Cardiac ventricle fibroblast (primary cell): ENCODE results near the gene TRAPPC4. TPM values are rescaled to one million over a fixed set of nuclear protein-coding genes. Genes with fewer than 3 reads are reported as not detected.

ENCODE experiments used
- total RNA-seq: library from RNA; depleted of rRNA; stranded (reverse); fragments of >200 nt; gene quantifications from 2 replicates; pipeline ENCODE4 v1.2.3, GENCODE V29; 2015

The TRAPPC4 gene
- total RNA-seq = 76.9 and 85.3 TPM in 2 replicates

GRCh38 chr11:119018074-119018938 is at the start of gene TRAPPC4, which contains the start of gene RPS25:
TSS of gene TRAPPC4 (plus strand) at chr11:119018766. CDS start at chr11:119018796, 30 bp downstream.
TSS of gene RPS25 (minus strand) at chr11:119018343. CDS start at chr11:119018284, 59 bp downstream.

GRCh38 chr11:118971646-118972045 is 46.9 kb upstream of the TRAPPC4 start, which contains the start of gene FOXR1:
TSS of gene FOXR1 (plus strand) at chr11:118971761. CDS start at chr11:118971932, 171 bp downstream.

GRCh38 chr11:118997627-118998387 is 20.8 kb upstream of the TRAPPC4 start, which contains the start of gene CENATAC:
TSS of gene CENATAC (plus strand) at chr11:118998138. CDS start at chr11:118998198, 60 bp downstream.

GRCh38 chr11:119030329-119031047 is 11.9 kb downstream of the TRAPPC4 start, which contains the start of gene SLC37A4:
TSS of gene SLC37A4 (minus strand) at chr11:119030877.

GRCh38 chr11:119057000-119057769 is 38.6 kb downstream of the TRAPPC4 start, which contains the start of gene HYOU1:
TSS of gene HYOU1 (minus strand) at chr11:119057205. CDS start at chr11:119056160, 1,045 bp downstream.

GRCh38 chr11:119067371-119068222 is 49.0 kb downstream of the TRAPPC4 start, which contains the start of gene VPS11:
TSS of gene VPS11 (plus strand) at chr11:119067818. CDS start at chr11:119067824, 6 bp downstream.

Other genes starting within 250 kb of the TRAPPC4 start
- 71.2 and 82.4 TPM in 2 replicates for gene DDX6, start 227.6 kb upstream of the TRAPPC4 start, total RNA-seq
- gene CXCR5, start 134.9 kb upstream of the TRAPPC4 start, total RNA-seq = not detected in 2 replicates
- gene BCL9L, start 92.8 kb upstream of the TRAPPC4 start, total RNA-seq = 41.5 and 57.4 TPM in 2 replicates
- not detected in 2 replicates for gene UPK2, start 62.5 kb upstream of the TRAPPC4 start, total RNA-seq
- not detected in 2 replicates for gene FOXR1, start 47.0 kb upstream of the TRAPPC4 start, total RNA-seq
- gene CENATAC, start 20.6 kb upstream of the TRAPPC4 start, total RNA-seq = 5.7 and 16.8 TPM in 2 replicates
- gene RPS25, start 423 bp upstream of the TRAPPC4 start, total RNA-seq = 2,131 and 3,333 TPM in 2 replicates
- 12.2 and 12.8 TPM in 2 replicates for gene SLC37A4, start 12.1 kb downstream of the TRAPPC4 start, total RNA-seq
- 79.2 and 89.9 TPM in 2 replicates for gene HYOU1, start 38.4 kb downstream of the TRAPPC4 start, total RNA-seq
- gene VPS11, start 49.1 kb downstream of the TRAPPC4 start, total RNA-seq = 25.2 and 25.4 TPM in 2 replicates
- 9.6 and 13.2 TPM in 2 replicates for gene HMBS, start 66.1 kb downstream of the TRAPPC4 start, total RNA-seq
- gene DPAGT1, start 83.1 kb downstream of the TRAPPC4 start, total RNA-seq = 20.3 and 30.8 TPM in 2 replicates
- 3.9 and 4.6 TPM in 2 replicates for gene C2CD2L, start 88.6 kb downstream of the TRAPPC4 start, total RNA-seq
- gene HINFP, start 102.8 kb downstream of the TRAPPC4 start, total RNA-seq = 8.8 and 9.4 TPM in 2 replicates
- 0.10 and 0.31 TPM in 2 replicates for gene ABCG4, start 130.3 kb downstream of the TRAPPC4 start, total RNA-seq
- 17.7 and 20.2 TPM in 2 replicates for gene NLRX1, start 150.0 kb downstream of the TRAPPC4 start, total RNA-seq
- not detected in 2 replicates for gene NHERF4, start 166.7 kb downstream of the TRAPPC4 start, total RNA-seq
- 6.3 and 7.1 TPM in 2 replicates for gene CBL, start 187.6 kb downstream of the TRAPPC4 start, total RNA-seq